Neuron (in vitro differentiated cells): Measurements from ENCODE around the gene GALM.
"Not testable (repeated sequence)": the region's sequence is repeated elsewhere in the genome, so short reads cannot be mapped to it uniquely, and the experiment has no call there.

Experiments
- H2AFZ ChIP-seq: one replicate; pipeline ENCODE4 v1.6.1; 2013; ENCODE audit warnings: low read depth, mild to moderate bottlenecking, inconsistent platforms, low read length, moderate library complexity
- H3K27me3 ChIP-seq: one replicate; pipeline ENCODE4 v1.6.1; 2013; ENCODE audit warnings: low read length; ENCODE audit not compliant: insufficient read depth
- H3K36me3 ChIP-seq: one replicate; pipeline ENCODE4 v1.6.1; 2013; ENCODE audit warnings: low read length; ENCODE audit not compliant: insufficient read depth
- H3K4me1 ChIP-seq: one replicate; pipeline ENCODE4 v1.6.1; 2013; ENCODE audit warnings: low read length; ENCODE audit not compliant: insufficient read depth
- H3K4me3 ChIP-seq: 2 replicates; pipeline ENCODE4 v1.5.1; 2013; ENCODE audit warnings: mild to moderate bottlenecking, low read length, moderate library complexity
- H3K9me3 ChIP-seq: one replicate; pipeline ENCODE4 v1.6.1; 2013; ENCODE audit warnings: low read length

The GALM gene

GRCh38 chr2:38747819-38748218 is 81.9 kb downstream of the GALM start:
- H3K9me3 ChIP-seq = no peaks in the 10 kb centered on the region
- H3K4me1 ChIP-seq = peaks cover 24% of the 10 kb centered on the region
- H2AFZ ChIP-seq = no peak overlapping the region
- peaks cover 71% of the 10 kb centered on the region for H3K36me3 ChIP-seq
- no peak overlapping the region for H3K4me3 ChIP-seq
- no peaks in the 10 kb centered on the region for H3K27me3 ChIP-seq

GRCh38 chr2:38748391-38748790 is 82.5 kb downstream of the GALM start:
- Histone ChIP-seq H2AFZ (no peak overlapping the region), H3K4me1 (peaks cover 24% of the 10 kb centered on the region), H3K4me3 (no peak overlapping the region), H3K27me3 (no peaks in the 10 kb centered on the region), H3K9me3 (no peaks in the 10 kb centered on the region), H3K36me3 (peaks cover 66% of the 10 kb centered on the region)

DNA sequence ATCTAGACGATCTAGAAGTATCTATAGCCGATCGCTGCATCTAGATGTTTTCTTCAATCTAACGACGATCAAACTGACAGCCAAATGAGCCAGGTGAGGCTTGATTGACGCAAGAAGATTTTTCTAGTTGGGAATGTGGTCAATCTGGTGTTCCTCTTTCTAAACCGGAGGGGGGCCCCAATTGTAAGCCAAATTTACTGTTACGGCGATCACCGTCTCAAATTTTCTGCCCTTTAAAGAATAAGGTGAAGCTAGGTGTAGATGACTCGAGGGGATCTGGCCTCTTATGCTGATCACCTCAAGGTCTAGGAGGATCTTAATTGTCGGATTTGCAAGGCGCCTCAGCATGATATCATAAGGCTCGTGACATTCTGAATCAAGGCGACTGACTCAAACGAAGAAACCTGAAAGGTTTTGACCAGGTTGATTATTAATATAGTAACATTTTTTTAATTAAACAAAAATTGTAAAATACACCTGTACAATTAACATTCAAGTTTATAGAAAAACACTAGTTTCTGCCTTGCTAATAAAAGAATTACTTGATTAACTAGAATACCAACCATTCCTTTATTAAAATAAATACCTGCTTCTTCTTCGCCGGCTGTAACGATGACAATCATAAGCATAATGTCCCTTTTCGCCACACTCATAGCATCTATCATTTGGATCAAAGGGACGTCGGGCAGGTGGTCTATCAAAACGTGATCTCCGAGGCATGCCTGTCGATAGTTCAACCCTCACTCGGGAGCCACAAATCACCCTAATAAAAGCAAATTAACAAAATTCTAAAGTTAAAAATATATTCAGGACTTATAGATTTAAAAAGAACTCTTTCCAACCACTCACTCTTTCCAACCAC is 83.3 kb downstream of the GALM start:
- H3K4me1 ChIP-seq = peaks cover 24% of the 10 kb centered on the region
- H3K4me3 ChIP-seq = peak overlapping the region; percentile 65
- H3K36me3 ChIP-seq = peaks cover 58% of the 10 kb centered on the region
- H3K27me3 ChIP-seq = no peaks in the 10 kb centered on the region
- no peaks in the 10 kb centered on the region for H3K9me3 ChIP-seq
- no peak overlapping the region for H2AFZ ChIP-seq

DNA sequence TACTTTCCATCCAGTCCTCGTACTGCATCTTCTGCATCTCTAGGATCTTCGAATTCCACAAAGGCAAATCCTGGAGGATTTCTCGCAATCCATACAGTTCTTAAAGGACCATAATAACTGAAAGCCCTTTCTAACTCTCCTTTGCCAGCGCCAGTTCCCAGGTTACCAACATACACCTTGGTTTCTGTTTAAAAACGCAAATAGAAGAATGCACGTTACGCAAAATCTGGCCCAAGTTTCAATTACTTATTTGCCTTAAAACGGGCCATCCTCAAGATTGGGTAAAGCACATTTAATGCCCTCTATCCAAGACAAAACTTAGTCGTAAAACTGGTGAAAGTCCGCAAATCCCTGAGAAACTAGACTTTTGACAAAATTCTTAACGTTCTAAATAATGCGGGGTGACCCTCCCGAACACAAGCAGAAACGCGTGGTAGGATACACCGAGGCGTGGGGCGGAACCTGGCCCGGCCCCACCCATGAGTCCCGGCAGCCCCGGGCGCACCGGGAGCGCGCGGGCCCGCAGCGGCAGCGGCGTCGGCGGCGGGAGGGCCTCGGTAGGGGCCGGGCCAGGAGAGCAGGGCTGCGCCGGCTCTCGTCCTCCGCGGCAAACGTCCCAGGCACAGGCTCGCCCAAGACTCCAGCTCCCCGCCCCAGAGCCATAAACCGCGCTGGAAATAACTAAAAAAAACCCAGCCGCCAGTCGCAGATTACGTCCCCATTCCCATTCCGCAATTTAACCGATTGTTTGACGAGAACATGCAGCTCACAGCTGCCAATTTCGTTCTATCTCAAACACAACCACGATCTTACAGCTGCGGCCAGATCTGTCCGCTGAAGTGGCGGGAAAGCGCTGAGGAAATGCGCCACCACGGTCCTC is 84.3 kb downstream of the GALM start:
- Histone ChIP-seq H3K4me1 (peaks cover 24% of the 10 kb centered on the region), H3K36me3 (peaks cover 48% of the 10 kb centered on the region), H3K9me3 (no peaks in the 10 kb centered on the region)

GRCh38 chr2:38750891-38751595 is 85.1 kb downstream of the GALM start, which contains the start of gene SRSF7:
Gene SRSF7 (minus strand): TSS chr2:38751361. CDS start chr2:38751256, 105 bp downstream.
- H3K4me3 ChIP-seq = peak within 1 kb of the TSS; percentile 65

More for the DNA sequence above, 84.3 kb downstream of the GALM start:
- no peak overlapping the region for H2AFZ ChIP-seq
- H3K4me3 ChIP-seq = peak overlapping the region; percentile 65
- H3K27me3 ChIP-seq = no peaks in the 10 kb centered on the region

GRCh38 chr2:38751596-38752410 is 85.9 kb downstream of the GALM start:
- Histone ChIP-seq H3K4me1 (peaks cover 24% of the 10 kb centered on the region), H3K9me3 (no peaks in the 10 kb centered on the region), H3K27me3 (no peaks in the 10 kb centered on the region), H3K36me3 (peaks cover 32% of the 10 kb centered on the region), H3K4me3 (peak overlapping the region; percentile 65), H2AFZ (peak overlapping the region; percentile 74)

More at GRCh38 chr2:38750891-38751595, 85.1 kb downstream of the GALM start, which contains the start of gene SRSF7:
- Histone ChIP-seq H3K4me1 (peaks cover 24% of the 10 kb centered on the region), H3K9me3 (no peaks in the 10 kb centered on the region), H2AFZ (peak within 1 kb of the TSS; percentile 74), H3K36me3 (peaks cover 40% of the 10 kb centered on the region), H3K27me3 (no peaks in the 10 kb centered on the region)

DNA sequence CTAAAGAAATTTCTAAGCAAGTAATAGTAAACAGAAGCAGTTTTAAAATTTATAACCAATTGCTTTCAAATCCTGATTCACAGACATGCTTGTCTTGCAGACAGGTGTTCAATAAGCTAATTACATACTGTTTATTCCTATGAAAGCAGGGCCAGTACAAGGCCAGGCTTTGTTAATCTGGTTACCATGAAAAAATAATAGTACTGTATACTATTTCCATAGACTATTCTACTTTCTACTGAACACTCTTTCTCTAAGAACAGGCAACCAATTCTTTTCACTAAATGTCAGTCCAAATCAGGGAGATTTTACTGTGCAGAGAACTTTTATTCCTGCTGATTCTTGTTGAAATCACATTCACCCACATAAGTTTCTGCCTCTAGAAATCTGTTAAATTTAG is 88.1 kb downstream of the GALM start:
- Histone ChIP-seq H3K4me1 (peaks cover 5% of the 10 kb centered on the region), H2AFZ (no peak overlapping the region), H3K36me3 (peaks cover 10% of the 10 kb centered on the region), H3K27me3 (no peaks in the 10 kb centered on the region), H3K9me3 (no peaks in the 10 kb centered on the region), H3K4me3 (no peak overlapping the region)

- no peak overlapping the region for H3K4me3 ChIP-seq
These were observed 88.6 kb downstream of the GALM start for GRCh38 chr2:38754506-38754905.

GRCh38 chr2:38755891-38756290 is 90.0 kb downstream of the GALM start:
- not testable (repeated sequence) for H3K36me3 ChIP-seq, H3K9me3 ChIP-seq, H2AFZ ChIP-seq, H3K4me3 ChIP-seq, H3K4me1 ChIP-seq, H3K27me3 ChIP-seq

More at GRCh38 chr2:38754506-38754905, 88.6 kb downstream of the GALM start:
- Histone ChIP-seq H2AFZ (no peak overlapping the region), H3K4me1 (peaks cover 3% of the 10 kb centered on the region), H3K36me3 (peaks cover 5% of the 10 kb centered on the region), H3K27me3 (no peaks in the 10 kb centered on the region), H3K9me3 (no peaks in the 10 kb centered on the region)

DNA sequence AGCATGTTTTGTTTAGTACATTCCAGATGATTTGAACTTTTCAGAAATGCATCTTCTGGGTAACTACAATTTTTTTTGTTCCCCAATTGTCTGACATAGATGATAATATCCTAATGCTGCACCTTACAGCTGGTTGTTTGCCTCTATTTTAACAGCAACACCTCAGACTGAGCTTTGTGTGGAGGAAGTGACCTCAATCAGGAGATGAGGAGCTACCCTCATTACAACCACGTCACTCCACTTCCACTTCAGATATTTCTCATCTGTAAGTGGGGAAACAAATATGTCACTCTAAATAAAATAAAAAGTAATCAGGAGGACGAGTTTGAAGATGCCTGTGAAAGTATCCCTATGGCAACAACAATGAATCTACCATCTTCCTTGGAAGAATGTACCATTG is 97.3 kb downstream of the GALM start:
- Histone ChIP-seq H2AFZ (no peak overlapping the region), H3K36me3 (no peaks in the 10 kb centered on the region), H3K27me3 (no peaks in the 10 kb centered on the region), H3K4me3 (no peak overlapping the region), H3K9me3 (no peaks in the 10 kb centered on the region), H3K4me1 (no peaks in the 10 kb centered on the region)

GRCh38 chr2:38763728-38764127 is 97.8 kb downstream of the GALM start:
- Histone ChIP-seq H3K36me3 (no peaks in the 10 kb centered on the region), H2AFZ (no peak overlapping the region), H3K4me3 (no peak overlapping the region), H3K27me3 (no peaks in the 10 kb centered on the region), H3K4me1 (no peaks in the 10 kb centered on the region), H3K9me3 (no peaks in the 10 kb centered on the region)

GRCh38 chr2:38765149-38765548 is 99.2 kb downstream of the GALM start:
- Histone ChIP-seq H2AFZ (no peak overlapping the region), H3K27me3 (no peaks in the 10 kb centered on the region), H3K4me1 (no peaks in the 10 kb centered on the region), H3K9me3 (no peaks in the 10 kb centered on the region), H3K36me3 (no peaks in the 10 kb centered on the region), H3K4me3 (no peak overlapping the region)
